ENCODE measurements around the gene NHLH1. TPM values are rescaled to one million over a fixed set of nuclear protein-coding genes. Genes with fewer than 3 reads are reported as not detected.

The NHLH1 gene
- total and polyA plus RNA-seq, 2 of the 13 experiments (the other 11 are each of a cell fraction or from before 2014, with no cell fraction given): 0.11 to 0.57 TPM

GRCh38 chr1:160374306-160375110 is 7.6 kb downstream of the NHLH1 start (continued):
- TF ChIP-seq GRHL1 (CRISPR knock-in tag; conservative IDR thresholded peaks at IDR 0.05) (no peak), ZNF431 (CRISPR knock-in tag; IDR thresholded peaks at IDR 0.05; ENCODE audit: borderline replicate concordance, low read depth) (no peak), RCOR2 (CRISPR knock-in tag; IDR thresholded peaks at IDR 0.05) (no peak)

DNA sequence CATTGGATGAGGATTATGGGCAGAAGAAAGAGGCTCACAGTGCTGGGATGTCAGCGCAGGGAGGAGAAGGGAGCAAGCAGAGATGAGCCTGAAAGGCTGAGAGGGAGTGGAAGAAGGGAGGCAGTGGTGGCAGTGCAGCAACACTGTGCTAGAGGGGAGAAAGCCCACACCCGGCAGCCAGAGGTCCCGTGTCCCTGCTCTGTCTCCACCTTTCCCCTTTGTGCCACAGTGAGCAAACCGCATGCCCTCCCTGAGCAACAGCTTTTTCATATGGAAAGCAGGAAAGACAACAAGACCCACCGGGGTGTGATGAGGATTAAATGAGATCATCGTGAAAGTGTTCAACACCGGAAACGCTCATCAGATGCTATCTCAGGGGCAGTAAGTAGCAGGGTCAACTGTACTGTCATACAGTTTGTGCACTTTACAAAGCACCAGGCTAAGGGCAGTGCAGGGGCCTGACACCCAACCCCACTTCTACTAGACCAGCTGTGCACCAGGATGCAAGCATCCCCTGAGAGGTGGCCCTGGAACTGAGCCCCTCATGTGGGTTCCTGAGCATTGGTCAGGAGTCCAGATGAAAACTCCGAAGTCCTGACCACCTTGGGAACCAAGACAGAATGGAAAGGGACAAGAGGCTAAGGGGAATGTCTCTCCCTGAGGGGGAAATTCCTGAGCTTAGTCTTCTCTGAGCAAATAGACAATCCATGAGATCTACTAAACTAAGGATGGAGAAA is 9.1 kb downstream of the NHLH1 start:
- FAIRE-seq (no peak), ATAC-seq (peak; percentile 67), DNase-seq (ENCODE audit: low spot score) (peak; percentile 16)
- BruUV-seq (replicated peaks): no TSS peak
- Histone ChIP-seq H4K20me1 (ENCODE audit: insufficient read depth, low read length) (no peaks in the 10 kb centered on the region), H3K4me3 (replicated peaks in 1 of 3; ENCODE audit: insufficient read depth in 1 of 3, low read depth in 2 of 3, low read length in 3 of 3) (peak overlapping the region in 1 of 3 experiments; percentile 23; a peak in 1 of 6 replicates), H3K27ac (ENCODE audit: extremely low read length, insufficient read depth, low read length) (no peak overlapping the region), H3K9me3 (ENCODE audit: low read length) (no peaks in the 10 kb centered on the region), H3K36me3 (replicated peaks in 1 of 2; ENCODE audit: control insufficient read depth in 1 of 2, insufficient read depth in 2 of 2, low read length in 2 of 2) (no peaks in the 10 kb centered on the region), H3K27me3 (ENCODE audit: control insufficient read depth in 1 of 2, insufficient read depth in 2 of 2, low read length in 2 of 2) (no peaks in the 10 kb centered on the region; a peak in 3 of 5 replicates), H3K4me2 (ENCODE audit: low read depth, low read length) (peak overlapping the region; percentile 40), H3K9ac (ENCODE audit: insufficient read depth, low read depth, low read length) (no peak overlapping the region), H2AFZ (ENCODE audit: low read length) (no peak overlapping the region), H3K4me1 (ENCODE audit: insufficient read depth, low read length) (peaks cover 8% of the 10 kb centered on the region), H3K79me2 (ENCODE audit: insufficient read depth, low read length) (no peaks in the 10 kb centered on the region)
- 7% methylated on average over 9 of the region's 9 CpGs for WGBS (ENCODE audit: low lambda C conversion rate)
- ChIA-PET CTCF (ENCODE audit: low intra/inter-chr PET ratio, low total read pairs) (interaction anchor here (1.3 to 1.6 kb wide), 2 partner anchors 21 to 183 kb away, joined by 8 to 16 read pairs; no protein-coding TSS in a partner anchor), POLR2A (no interaction called here)
- intact Hi-C loops (cut with micrococcal nuclease; ENCODE audit: unreplicated experiment): loop anchor here (1.0 to 10.0 kb wide), 3 partner anchors 20 to 274 kb away; partner anchors contain the start of gene CASQ1
- in situ Hi-C loops (cut with HindIII; ENCODE audit: extremely low pct_ligation_motif_present, low pct_unique_long_range_greater_than_20kb): no loop called here
- TF ChIP-seq, protein P1, sequence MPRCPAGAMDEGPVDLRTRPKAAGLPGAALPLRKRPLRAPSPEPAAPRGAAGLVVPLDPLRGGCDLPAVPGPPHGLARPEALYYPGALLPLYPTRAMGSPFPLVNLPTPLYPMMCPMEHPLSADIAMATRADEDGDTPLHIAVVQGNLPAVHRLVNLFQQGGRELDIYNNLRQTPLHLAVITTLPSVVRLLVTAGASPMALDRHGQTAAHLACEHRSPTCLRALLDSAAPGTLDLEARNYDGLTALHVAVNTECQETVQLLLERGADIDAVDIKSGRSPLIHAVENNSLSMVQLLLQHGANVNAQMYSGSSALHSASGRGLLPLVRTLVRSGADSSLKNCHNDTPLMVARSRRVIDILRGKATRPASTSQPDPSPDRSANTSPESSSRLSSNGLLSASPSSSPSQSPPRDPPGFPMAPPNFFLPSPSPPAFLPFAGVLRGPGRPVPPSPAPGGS (CRISPR knock-in tag; IDR thresholded peaks at IDR 0.05): no peak
- no peak for TF ChIP-seq FOXP1 (IDR thresholded peaks at IDR 0.05)
- no peak for TF ChIP-seq FOXP1 (CRISPR knock-in tag; IDR thresholded peaks at IDR 0.05)
- no peak for TF ChIP-seq DMAP1 (CRISPR knock-in tag; IDR thresholded peaks at IDR 0.05)
- no peak for TF ChIP-seq MZF1 (CRISPR knock-in tag; IDR thresholded peaks at IDR 0.05; ENCODE audit: borderline replicate concordance)
- no peak for TF ChIP-seq MXD1 (CRISPR knock-in tag; IDR thresholded peaks at IDR 0.05)
- no peak for TF ChIP-seq EHMT2 (IDR thresholded peaks at IDR 0.05; ENCODE audit: borderline replicate concordance, low read depth, low read length)
- TF ChIP-seq, protein P2, sequence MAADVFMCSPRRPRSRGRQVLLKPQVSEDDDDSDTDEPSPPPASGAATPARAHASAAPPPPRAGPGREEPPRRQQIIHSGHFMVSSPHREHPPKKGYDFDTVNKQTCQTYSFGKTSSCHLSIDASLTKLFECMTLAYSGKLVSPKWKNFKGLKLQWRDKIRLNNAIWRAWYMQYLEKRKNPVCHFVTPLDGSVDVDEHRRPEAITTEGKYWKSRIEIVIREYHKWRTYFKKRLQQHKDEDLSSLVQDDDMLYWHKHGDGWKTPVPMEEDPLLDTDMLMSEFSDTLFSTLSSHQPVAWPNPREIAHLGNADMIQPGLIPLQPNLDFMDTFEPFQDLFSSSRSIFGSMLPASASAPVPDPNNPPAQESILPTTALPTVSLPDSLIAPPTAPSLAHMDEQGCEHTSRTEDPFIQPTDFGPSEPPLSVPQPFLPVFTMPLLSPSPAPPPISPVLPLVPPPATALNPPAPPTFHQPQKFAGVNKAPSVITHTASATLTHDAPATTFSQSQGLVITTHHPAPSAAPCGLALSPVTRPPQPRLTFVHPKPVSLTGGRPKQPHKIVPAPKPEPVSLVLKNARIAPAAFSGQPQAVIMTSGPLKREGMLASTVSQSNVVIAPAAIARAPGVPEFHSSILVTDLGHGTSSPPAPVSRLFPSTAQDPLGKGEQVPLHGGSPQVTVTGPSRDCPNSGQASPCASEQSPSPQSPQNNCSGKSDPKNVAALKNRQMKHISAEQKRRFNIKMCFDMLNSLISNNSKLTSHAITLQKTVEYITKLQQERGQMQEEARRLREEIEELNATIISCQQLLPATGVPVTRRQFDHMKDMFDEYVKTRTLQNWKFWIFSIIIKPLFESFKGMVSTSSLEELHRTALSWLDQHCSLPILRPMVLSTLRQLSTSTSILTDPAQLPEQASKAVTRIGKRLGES (CRISPR knock-in tag; IDR thresholded peaks at IDR 0.05; ENCODE audit: borderline replicate concordance): no peak
- no peak for TF ChIP-seq BRCA1 (CRISPR knock-in tag; IDR thresholded peaks at IDR 0.05)
- no peak for TF ChIP-seq ZMAT3 (CRISPR knock-in tag; conservative IDR thresholded peaks at IDR 0.05)
- no peak for TF ChIP-seq TMF1 (CRISPR knock-in tag; IDR thresholded peaks at IDR 0.05; ENCODE audit: low read depth)
- no peak for TF ChIP-seq AHR (CRISPR knock-in tag; IDR thresholded peaks at IDR 0.05)
- TF ChIP-seq MIXL1 (CRISPR knock-in tag; IDR thresholded peaks at IDR 0.05): no peak
